GM19324 (cell line): ENCODE results near the gene NTM.

Experiments
- ATAC-seq: cut with Tn5 transposase; IDR thresholded peaks from one replicate; pipeline ENCODE4 v1.9.1; 2021; ENCODE audit warnings: mild to moderate bottlenecking, moderate library complexity; ENCODE audit not compliant: unreplicated experiment, low FRiP score

The NTM gene

DNA sequence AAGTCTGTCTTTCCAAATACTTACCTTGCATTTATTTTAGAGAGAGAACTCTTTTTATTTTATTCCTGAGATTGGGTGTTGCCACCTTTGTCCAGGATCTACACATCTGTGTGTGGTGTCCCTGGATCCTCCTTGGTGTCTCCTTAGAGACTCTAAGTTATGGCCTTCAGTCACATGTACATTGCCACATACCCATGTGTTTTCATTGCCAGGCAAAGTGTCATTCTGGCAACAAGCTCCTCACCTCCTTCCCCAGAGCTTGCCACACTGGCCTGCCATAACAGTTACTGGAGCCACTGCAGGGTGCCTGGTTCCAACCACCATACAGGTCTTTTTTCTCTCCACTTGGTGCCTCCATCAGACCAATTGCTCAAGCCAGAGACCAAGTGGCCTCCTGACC lies 379.7 kb downstream of the NTM start:
- ATAC-seq: no peak

DNA sequence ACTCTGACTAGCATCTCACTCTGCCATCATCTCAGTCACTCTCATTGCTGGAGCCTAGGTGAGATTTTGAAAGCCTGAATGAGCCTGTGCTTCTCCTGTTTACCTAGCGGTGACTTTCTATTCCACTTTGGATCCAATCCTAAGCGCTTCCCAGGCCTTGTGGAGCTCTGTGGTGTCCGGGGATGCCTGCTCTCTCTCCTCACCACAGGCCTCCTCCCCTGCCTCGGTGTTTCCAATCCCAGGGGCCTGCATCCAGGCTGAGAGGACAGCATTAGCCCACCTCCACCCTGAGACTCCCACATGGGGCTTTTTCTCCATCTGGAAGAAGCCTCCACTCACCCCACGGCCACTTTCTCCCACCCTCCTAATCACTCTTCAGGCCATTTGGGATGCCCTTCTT lies 380.3 kb downstream of the NTM start:
- ATAC-seq: no peak

DNA sequence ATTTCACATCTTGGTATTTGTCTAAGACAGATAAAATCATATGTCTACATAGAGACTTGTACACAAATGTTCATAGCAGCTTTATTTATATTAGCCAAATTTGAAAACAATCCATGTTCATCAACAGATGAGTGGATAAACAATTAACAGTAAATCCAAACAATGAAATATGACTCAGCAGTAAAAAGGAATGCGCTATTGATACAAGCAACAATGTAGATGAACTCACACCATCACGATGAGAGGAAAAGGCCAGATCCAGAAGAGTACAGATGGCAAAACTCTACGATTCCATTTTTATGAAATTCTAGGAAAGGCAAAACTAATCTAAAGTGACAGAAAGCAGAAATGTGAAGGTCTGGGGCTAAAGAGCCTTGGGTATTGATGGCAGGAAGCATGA lies 384.3 kb downstream of the NTM start:
- ATAC-seq: no peak

DNA sequence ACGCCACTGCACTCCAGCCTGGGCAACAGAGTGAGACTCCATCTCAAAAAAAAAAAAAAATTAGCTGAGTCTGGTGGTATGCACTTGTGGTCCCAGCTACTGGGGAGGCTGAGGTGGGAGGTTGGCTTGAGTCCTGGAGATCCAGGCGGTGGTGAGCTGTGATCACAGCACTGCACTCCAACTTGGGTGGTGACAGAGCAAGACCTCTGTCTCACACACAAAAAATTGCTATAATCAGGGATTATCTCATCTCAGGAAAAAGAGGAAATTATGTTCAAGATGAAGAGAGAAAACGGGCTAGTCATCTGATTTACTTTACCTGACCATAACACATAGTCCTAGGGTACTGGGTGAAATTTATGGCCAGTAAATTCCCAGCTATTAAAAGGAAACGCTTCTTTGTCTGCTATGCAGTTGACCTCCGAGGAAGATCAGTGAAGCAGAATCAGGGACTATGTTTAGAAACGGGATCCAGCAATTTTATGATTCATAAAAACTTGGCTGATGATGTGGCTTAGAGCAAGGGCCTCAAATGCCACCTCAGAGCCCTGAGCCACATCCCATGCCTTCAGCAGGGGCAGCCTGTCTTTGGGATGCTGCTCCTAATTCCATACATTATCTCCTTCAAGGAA lies 386.2 kb downstream of the NTM start:
- no peak for ATAC-seq

DNA sequence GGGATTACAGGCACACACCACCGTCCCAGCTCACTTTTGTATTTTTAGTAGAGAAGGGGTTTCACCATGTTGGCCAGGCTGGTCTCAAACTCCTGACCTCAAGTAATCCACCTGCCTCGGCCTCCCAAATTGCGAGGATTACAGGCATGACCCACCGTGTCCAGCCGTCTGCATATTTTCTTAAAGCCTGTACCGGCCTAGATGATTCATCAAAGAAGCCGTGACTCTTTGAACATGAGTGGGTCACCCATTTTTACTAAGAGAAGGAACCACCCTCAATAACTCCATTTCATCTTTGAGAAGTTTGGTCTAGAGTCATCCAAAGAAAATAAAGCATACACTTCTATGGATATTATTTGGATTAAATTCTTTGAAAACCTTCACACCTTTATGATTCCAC lies 388.3 kb downstream of the NTM start:
- no peak for ATAC-seq

DNA sequence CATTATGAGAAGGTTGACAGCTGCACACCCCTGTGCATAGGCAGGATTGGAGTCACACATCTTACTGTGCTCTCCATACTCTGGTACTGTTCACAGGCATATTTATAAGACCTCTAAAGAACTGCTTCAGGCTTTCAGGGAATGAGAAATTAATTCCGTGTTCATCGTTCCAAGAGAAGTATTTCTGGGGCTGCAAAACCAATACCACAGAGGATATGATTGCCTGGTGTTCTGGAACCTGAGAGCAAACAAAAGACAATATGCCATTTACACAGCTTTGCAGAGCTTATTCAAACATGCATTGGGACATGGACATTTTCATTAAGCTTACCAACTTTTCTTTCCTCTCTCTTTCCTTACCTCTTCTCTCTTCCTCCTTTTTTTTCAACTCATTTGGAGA lies 388.7 kb downstream of the NTM start:
- no peak for ATAC-seq

DNA sequence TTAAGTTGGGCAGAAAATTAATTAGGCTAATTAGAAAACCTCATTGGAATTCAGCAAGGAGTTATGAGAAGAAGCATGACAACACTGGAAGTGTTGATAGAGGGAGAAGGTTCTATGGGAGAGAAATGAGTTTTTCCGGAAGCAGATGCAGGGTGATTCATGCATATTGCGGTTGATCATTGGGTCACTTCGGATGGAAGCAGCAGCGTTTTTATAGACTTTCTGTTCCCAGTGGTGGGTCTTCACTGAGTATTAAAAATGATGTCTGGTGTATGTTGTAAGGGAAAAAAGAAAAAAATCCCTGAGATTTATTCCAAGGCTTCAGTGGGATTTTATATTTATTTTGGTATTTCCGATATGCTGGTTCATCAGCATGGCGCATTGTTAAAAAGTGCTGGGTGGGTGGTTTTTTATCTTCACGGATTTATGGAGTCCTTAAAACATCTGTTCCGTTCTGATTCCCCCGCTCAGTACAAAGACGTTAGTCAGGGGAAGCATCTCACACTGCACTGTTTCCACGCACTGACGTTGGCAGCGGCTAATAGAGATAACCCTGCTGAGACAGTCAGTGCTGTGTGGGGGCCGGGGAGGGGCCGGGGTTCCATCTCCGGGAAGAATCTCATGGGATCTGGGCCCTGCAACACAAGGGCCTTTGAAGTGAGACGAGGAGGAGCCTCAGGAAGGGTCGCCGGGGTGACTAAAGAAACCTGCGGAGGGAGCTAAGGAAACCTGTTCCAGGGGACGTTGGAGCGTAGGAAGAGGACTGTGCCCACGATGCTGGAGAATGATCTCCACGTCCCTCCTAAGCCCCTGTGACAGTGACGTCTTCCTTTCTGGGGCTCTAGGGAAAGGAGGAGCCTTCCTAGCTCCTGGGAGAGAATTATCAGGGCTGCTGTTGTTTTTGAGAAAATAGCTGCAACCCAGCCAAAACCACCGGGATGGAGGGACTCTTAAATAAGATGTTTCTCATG lies 390.0 kb downstream of the NTM start:
- ATAC-seq: no peak

DNA sequence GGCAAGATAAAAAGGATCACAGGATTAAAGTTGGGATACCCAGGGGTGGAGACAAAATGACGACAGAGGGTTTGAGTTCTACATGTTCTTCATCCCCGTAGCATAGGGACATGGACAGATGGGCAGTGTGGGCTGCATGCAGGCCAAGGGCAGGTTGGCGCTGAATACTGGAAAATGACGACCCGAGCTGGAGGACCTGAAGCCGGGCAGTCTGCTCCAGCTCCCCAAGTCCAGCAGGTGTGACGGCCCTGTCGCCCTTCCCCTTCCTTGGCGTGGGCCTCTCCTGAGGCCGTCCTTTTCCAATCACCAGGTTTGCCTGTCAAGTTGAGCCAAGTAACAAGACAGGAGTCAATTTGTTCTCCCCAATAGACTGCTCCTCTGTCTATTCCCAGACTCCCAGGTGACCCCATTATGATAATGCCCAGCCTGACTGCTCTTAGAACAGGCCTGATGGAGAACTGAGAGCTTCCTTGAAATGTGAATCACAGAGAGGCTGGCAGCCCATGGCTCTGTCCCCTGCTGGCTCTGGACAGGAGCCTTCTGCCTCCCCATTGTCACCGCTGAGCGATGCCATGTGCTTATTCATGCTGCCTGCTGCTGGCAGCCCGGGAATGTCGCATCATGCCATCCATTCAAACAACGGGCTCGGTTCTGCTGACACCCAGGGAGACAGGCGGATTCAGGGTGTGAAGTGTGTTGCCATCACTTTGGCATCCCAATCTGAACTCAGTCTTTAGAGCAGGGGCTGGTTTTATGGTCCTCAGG lies 392.1 kb downstream of the NTM start:
- ATAC-seq: no peak

DNA sequence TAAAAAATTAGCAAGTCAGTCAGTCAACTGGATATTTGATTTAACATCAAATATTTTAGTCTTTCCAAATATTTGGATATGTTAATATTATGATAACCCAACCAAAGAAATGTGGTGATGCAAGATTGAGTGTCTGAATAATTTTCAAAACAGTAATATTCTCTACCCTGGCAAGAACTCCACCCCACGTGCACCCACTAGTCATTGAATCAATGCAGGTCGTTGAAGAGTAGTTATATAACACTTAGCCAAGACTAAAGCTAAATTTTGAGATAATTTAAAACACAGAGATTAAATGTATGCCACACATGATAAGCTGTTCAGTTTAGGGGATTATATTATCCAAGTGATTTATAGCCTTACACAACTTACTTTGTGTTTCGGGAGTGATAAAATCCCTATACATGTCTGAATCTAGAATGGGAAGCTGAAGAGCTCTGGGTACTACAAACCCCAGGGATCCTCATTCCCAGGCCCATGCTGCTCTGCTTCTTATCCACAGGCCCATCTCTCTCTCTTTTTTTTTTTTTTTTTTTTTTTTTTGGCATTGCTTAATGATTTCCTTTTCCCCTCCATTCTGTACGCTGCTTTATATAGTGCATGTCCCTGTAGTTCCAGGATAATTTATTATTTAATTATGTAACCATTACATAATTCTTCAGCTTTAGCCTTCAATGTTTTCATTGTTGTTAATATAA lies 392.9 kb downstream of the NTM start:
- no peak for ATAC-seq

DNA sequence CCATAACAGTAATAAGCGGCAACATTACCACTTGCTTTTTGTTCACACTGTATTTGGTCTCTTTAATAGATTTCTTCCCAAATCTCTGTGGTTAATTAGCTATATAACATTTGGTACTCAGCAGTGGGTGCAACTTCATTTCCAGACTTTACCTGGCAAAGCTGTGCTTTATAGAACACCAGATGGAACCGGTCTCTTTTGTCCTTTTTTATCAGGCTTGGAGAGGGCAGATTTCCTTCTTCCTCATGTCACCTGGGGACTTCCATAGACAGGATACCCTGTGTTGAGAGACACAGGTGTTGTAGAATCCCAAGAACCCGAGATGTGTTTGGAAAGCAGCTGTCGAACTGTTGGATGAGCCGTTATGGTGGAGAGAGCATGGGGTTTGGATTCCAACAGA lies 393.7 kb downstream of the NTM start:
- ATAC-seq: no peak

DNA sequence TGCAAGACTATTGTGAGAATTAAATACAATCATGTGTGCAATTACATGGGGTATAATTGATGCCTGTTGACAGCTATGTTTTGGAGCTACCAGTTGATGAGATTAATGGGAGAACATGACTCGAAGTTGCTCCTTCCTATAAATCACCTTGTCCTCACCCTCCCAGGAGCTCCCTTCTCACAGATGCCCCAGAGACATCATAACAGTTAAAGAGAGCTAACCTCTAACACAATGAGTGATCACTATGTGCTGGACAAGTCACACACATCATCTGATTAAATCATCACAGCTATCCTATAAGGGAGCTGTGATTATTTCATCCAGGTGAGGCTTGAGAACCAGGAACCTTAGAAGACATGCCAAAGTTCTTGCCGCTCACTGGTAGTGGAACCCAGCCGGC lies 394.2 kb downstream of the NTM start:
- no peak for ATAC-seq

DNA sequence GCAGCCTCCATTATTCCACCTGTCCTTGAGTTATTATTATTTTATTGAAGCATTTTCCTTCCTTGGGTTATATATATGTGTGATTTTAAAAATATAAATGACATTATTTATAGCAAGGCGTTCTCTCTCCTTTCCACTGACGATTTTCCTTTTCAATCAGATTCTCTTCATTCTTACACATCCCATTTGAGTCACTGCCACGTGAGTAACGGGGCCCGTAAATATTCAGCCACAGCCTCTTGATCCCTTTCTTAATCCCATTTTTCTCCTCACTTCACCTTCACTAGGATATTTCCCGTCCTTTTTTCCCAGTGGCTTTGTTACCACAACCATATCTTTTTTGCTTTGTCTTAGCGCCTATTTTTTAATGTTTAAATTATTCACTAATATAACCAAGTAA lies 396.2 kb downstream of the NTM start:
- ATAC-seq: no peak

DNA sequence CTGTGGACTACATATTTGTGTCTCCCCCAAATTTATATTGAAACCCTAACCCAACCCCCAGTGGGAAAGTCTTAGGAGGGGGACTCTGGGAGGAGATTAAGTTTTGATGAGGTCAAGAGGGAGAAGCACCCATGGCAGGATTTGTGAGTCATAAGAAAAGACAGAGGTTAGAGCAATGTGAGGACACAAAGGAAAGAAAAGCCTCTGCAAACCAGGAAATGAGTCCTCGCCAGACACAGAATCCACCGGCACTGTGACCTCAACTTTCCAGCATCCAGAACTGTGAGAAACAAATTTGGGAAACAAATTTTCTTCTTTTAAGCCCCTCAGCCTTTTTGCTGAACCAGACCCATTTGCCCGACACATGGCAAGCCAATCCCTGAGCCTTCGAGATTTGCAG lies 397.0 kb downstream of the NTM start:
- no peak for ATAC-seq

DNA sequence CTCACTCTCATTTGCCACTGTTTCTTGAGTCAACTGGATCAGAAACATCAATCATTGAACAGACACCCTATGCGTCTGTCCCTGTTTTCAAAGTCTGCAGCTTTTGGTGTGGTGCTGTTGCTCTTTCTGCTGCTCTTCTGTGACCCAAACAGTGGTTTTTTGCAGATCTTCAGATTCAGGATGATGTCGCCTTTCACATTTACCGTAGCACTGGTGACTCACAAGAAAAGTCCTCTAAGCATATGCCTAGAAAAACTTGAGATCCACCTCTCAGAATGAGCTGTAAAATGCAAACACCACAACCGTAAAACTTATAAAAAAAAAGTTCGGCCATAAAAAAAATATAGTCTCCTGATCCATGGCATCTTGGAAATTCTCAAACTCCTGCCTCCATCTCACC lies 400.4 kb downstream of the NTM start:
- no peak for ATAC-seq

DNA sequence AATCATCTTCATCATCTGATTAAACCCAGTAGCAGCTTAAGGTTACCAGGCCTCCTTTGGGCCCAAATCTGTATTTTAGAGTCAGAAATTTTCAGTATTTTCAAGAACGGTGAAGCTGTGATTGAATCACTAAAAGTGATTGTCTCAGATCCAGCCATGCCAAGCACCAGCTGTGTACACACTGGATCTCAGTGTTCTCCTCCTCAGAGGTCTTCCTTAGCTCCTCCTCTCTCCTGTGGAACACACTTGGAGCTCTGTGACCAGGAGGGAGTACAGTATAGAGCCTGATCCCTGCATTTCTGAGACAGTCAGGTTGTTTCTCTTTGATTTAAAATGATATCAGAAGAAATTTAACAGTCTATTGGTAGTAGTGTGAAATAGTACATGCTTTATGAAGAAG lies 401.1 kb downstream of the NTM start:
- ATAC-seq: no peak

DNA sequence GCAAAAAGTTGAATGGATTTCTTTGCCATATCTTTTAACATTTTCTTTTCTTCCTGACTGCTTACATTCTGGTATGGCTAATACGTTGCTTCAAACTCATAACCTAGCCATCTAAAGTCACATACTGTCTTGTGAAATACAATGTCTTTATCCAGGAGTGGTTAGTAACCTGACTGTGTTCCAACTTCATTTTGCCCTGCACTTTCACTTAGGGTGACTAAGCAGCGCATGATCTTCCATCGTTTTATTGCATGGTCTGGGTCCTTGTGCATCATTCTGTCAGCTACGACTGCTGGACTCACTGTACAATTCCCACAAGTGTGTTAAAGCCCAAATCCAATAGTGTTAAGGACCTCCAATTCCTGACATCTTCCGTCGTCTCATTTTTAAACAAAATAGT lies 403.2 kb downstream of the NTM start:
- no peak for ATAC-seq

DNA sequence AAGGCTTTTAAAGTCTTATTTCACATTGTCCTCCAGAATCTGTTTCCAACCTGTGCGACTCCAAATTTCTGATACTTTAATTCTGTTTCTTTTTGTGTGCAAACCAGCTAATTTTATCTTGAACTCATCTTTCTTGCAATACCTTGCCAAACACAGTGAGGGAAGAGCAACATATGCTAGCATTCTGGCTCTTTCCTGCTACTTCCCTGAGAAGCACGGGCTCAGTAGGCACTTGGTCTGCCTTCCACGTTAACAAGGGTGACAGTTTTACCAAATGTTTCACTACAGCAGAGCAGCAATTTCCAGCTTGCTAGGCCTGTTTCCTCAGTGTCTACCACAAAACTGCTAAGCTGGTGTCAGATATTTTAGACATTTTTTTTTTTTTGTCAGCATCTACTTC lies 405.8 kb downstream of the NTM start:
- no peak for ATAC-seq

DNA sequence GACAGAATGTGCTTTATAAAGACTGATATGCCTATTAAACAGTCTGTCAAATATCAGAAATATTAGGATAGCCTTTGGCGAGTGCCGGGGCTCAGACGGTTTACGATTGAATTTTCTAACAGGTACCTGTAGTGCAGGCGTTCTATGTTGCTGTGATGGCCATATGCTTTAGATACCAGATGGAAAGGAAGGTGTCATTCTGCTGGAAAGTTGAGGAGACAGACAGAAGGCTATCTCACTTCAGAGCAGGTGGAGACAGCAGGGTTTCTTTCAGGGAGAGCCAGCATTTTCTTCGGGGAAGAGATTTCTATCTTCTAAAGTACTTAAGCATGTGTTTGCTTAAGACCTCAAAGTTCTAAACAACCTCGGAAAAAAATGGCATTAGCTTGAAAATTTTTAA lies 415.4 kb downstream of the NTM start:
- no peak for ATAC-seq

DNA sequence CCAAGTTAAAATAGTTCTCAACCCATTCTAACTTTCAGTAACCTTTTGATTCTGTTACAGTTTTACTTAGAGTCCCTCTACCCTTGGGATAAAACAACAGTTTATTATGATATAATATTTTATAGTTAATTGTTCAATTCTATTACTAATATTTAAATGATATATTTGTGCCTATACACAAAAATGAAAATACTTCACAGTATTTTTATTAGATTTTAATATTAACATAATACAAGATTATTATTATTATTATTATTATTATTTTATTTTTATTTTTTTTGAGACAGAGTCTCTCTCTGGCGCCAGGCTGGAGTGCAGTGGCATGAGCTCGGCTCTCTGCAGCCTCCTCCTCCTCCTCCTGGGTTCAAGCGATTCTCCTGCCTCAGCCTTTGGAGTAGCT lies 416.7 kb downstream of the NTM start:
- ATAC-seq: no peak

DNA sequence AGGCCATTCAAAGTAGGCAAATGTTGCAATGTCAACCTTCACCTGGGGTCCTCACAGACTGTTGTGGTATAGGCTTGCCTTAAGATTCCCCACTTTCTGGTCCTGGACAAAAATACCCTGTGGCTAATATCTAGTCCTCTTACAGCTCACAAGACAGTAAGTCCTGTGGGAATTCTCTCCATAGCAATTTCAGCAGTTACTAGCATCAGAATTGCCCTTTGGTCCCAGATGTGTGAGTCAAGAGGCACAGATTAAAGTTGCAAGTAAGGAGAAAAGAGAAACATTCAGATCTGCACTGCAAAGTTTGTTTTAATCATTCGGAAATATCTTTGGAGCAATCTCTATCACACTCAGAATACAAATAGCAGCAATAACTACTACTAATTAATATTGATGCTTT lies 420.2 kb downstream of the NTM start:
- ATAC-seq: no peak

DNA sequence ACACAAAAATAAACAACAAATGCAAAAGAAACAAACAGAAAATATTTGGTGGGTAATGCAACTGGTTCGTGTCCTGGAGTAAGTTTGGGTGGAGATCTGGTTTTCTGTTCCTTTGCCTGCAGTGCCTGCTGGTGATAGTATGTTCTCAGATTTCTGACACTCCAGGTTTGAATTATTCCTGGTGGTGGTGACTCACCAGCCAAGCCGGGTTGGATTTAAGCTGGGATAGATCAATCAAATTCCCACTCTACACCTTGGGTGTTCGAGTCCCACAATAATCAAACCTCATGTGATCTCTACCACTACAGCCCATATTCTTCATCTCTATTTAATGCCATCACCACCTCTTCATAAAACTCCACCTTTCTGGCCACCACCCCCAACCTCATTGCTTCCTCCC lies 421.8 kb downstream of the NTM start:
- ATAC-seq: no peak
